Skin epidermis (tissue), 12 donors: ENCODE measurements around the gene POLR3E.

ENCODE experiments used
- H3K27ac ChIP-seq, 21 experiments: fragments of 200-600 bp; sonication (generic) in 11 of 21; one replicate each; pipeline ENCODE4 v1.5.0; 2020; ENCODE audit warnings: mild to moderate bottlenecking in 3 of 21, inconsistent platforms in 2 of 21, moderate library complexity in 2 of 21
- H3K4me3 ChIP-seq, 7 experiments: fragments of 200-600 bp; sonication (generic) in 2 of 7; one replicate each; pipeline ENCODE4 v1.5.0; 2020; ENCODE audit warnings: inconsistent platforms in 2 of 7, mild to moderate bottlenecking in 2 of 7, moderate library complexity in 1 of 7

POLR3E gene

GRCh38 chr16:22313876-22314470 lies 16.8 kb downstream of the POLR3E start:
- Histone ChIP-seq H3K4me3 (no peak overlapping the region), H3K27ac (peak overlapping the region in 6 of 21 experiments; percentile 8 to 40 (median 32))

DNA sequence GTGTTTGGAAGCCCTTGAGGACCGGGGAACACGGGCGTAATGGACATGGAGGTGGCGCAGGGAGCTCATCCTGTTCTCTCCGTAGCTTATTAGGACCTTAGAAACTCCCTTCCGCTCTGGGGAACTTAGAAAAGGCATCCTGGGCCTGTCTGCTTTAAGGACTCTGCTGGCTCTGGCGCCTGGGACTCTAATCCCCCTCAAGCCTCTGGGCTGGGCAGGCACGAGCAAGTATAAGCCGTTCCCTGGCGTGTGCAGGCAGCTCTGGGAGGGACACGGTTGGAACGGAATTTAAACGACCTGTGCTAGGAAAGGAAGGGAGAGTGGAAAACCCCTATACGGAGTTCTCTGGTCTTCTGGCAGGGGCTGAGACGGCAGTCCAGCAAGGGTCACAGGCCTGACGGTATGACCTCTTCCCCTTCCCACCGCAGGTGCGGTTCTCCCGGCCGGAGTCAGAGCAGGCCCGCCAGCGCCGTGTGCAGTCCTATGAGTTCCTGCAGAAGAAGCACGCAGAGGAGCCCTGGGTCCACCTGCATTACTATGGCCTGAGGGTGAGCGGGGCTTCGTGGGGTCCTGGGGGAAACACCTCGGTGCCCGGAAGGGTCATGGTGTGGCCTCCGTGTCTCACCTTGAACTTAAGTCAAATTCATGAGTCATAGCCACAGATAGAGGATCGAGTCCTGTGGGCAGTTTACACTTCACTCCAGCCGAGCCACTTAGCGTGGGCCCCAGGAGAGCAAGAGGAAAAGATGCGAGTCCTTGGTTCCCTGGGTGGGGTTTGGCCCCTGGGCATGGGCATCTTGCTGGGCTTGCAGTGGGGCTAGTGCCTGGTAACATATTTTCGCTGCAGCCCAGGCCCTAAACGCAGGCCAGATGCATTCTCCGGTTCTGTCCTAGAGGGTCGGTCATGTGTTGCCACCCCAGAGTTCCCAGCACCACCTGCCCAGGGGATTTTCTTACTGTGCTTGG lies 17.7 kb downstream of the POLR3E start:
- Histone ChIP-seq H3K27ac (peak overlapping the region in 5 of 21 experiments; percentile 6 to 63 (median 40)), H3K4me3 (peak overlapping the region in 1 of 7 experiments; percentile 9)

DNA sequence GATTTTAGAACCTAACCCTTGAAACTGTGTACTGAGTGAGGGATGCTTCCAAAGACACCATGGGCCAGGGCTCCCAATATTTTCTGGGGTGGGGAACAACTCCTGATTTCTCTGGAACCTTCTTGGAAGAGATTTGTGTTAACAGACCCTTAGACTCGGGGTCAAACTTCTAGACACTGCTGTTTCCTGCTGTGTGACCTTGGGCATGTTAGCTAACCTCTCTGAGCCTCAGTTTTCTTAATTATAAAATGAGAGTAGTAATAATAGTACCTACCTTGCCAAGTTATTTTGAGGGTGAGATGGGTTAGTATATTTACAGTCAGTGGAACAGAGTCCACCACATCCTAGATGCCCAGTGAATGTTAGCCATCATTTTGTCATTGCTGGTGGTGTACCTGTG lies 18.8 kb downstream of the POLR3E start:
- no peak overlapping the region for H3K27ac ChIP-seq
- no peak overlapping the region for H3K4me3 ChIP-seq

GRCh38 chr16:22316411-22316811 lies 19.2 kb downstream of the POLR3E start:
- no peak overlapping the region for H3K27ac ChIP-seq
- H3K4me3 ChIP-seq, result no peak overlapping the region

DNA sequence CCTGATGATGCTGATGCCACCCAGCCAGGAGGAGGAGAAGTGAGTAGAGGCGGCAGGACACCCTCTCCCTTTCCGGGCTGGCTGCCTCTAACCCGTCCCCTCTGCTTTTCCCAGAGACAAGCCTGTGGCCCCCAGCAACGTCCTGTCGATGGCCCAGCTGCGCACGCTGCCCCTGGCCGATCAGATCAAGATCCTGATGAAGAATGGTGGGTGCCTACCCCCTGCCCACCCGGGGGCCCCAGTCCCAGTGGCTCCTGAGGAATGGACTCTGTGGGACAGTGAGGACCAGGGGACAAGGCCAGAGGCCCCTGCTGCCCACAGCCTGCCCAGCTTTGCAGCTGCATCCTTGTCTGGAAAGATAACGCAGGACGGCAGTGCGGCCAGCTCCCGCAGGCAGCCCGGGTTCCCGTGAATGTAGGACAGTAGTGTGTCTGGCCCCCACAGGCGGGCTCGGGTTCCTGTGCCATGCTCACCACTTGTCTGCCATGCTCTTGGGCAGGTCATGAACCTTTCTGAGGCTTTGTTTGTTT lies 19.9 kb downstream of the POLR3E start:
- H3K27ac ChIP-seq, result no peak overlapping the region
- no peak overlapping the region for H3K4me3 ChIP-seq

DNA sequence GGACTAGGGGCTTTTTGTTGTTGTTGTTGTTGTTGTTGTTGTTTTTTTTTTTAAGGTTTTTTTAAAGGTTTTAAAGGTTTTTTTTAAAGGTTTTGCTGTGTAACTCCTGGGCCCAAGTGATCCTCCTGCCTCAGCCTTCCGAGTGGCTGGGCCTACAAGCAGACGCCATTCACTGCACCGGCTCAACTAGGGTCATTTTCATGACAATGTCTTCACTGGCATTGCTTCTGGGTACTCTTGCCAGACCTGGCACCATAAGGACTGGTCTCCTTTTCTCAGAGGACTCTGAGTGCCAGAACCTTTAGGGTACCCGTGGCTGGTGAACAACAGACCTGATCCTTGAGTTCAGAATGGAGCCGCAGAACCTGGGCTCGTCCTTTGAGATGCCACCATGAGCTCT lies 20.4 kb downstream of the POLR3E start:
- no peak overlapping the region for H3K4me3 ChIP-seq
- H3K27ac ChIP-seq, result no peak overlapping the region

DNA sequence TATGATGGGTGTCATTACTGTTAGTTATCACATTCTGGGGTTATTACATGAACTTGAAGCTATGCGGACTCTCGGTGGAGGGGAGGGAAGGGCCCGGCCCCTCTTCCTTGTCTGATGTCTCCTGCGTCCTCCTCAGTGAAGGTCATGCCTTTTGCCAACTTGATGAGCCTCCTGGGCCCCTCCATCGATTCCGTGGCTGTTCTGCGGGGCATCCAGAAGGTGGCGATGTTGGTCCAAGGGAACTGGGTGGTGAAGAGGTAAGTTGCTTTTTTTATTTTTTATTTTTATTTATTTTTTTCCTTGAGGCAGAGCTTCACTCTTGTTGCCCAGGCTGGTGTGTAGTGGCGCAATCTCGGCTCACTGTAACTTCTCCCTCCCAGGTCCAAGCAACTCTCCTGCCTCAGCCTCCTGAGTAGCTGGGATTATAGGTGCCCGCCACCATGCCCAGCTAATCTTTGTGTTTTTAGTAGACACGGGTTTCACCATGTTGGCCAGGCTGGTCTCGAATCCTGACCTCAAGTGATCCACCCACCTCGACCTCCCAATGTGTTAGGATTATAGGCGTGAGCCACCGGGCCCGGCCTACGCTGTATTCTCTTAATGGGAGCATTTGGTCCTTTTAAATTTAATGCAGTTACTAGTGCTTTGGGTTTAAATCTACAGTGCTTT lies 21.6 kb downstream of the POLR3E start:
- Histone ChIP-seq H3K4me3 (no peak overlapping the region), H3K27ac (no peak overlapping the region)

DNA sequence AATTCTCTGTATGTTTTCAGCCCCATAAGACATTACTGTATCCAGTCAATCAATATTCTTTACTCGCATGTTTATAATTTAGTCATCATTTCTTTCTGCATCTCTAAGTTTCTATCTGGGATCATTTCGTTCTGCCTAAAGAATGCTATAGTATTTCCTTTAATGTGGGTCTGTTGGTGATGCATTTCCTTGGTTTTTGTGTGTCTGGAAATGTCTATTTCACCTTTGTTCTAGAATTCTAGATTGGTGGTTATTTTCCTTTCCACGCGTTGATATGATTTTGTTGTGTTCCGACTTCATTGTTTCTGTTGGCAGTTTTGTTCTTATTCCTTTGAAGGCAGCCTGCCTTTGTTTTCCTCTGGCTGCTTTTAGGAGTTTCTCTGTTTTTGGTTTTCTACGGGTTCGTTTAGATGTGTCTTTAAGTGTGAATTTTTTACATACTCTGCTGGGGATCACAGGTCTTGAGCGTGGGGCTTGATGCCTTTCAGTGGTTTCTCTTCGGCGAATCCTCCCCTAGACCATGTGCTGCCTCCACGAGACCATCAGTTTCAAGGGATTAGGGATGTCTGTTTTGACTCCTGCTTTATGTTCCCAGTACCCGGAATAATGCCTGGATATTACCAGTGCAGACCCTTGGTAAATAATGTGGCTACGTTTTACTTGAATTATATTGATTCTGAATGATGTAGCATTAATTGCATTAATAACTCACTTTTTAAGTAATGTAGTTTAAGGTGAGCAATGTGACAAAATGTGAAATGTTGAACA lies 23.5 kb downstream of the POLR3E start:
- no peak overlapping the region for H3K27ac ChIP-seq

DNA sequence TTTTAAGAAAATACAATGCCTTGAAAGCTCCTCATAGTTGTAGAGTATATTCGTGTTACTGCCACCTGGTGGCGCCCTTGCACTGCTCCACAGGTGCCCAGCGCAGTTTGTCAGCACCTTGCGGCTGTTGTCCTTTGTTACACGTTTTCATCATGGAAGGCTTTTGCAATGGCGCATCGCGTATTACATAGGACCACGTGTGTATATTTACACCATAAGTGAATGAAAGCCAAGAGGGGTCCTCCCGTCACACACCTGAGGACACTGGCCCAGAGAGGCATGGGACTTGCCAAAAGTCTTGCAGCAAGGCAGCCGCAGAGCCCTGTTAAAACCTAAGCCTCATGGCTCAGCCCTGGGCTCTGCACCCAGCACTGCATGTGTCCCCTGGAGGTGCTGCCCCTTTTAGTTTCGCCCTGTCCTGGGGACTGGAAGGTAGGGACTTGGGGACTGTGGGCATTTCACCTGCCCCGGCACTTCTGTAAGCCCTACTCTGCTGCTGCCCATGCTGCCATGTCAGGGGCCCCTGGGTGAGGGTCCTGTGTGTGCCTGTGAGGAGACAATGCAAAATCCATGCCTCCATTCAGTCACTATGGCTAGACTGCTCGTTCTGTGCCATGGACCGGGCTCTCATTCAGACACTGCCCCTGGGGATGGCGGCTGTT lies 24.3 kb downstream of the POLR3E start:
- Histone ChIP-seq H3K27ac (no peak overlapping the region), H3K4me3 (no peak overlapping the region)

More for the DNA sequence above, 23.5 kb downstream of the POLR3E start:
- H3K4me3 ChIP-seq, result no peak overlapping the region

GRCh38 chr16:22322021-22322471 lies 24.8 kb downstream of the POLR3E start:
- H3K27ac ChIP-seq, result no peak overlapping the region

GRCh38 chr16:22322741-22323140 lies 25.5 kb downstream of the POLR3E start:
- Histone ChIP-seq H3K4me3 (no peak overlapping the region), H3K27ac (no peak overlapping the region)

More at GRCh38 chr16:22322021-22322471, 24.8 kb downstream of the POLR3E start:
- H3K4me3 ChIP-seq, result no peak overlapping the region

DNA sequence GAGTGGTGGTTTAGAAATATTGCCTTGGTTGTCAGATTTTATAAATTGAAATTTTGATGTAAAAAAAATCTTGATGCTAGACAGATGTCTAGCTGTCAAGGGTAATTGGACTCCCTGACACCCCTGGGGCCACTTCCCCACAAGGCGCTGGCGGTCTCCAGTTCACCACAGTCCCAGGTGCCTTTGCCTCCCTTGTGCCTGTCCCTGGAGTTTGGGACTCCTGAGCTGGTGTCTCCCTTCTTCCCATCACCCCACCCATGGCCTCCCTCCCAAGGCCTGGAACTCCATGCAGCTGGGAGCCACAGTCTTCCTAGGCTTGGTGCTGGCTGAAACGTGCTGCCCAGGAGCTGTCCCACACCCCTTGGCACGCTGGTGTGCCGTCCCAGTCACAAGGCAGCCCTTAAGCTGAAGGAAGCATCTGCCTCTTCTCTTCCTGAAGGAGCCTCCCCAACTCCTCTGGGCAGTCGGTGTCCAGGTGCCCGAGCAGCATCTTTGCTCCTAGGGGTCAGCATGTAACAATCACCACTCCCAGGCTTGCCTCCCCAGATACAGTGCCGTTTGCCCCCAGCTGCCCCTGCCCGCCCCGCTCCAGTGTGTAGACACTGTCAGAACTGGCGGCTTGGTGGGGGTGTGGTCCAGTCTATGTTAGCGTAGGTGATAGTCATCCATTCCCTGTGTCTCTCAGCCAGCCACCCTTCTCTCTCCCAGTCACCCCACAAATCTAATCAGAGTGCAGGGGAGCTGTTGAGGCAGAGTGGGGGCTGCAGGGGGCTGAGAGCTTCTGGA lies 26.2 kb downstream of the POLR3E start:
- no peak overlapping the region for H3K4me3 ChIP-seq
- no peak overlapping the region for H3K27ac ChIP-seq

DNA sequence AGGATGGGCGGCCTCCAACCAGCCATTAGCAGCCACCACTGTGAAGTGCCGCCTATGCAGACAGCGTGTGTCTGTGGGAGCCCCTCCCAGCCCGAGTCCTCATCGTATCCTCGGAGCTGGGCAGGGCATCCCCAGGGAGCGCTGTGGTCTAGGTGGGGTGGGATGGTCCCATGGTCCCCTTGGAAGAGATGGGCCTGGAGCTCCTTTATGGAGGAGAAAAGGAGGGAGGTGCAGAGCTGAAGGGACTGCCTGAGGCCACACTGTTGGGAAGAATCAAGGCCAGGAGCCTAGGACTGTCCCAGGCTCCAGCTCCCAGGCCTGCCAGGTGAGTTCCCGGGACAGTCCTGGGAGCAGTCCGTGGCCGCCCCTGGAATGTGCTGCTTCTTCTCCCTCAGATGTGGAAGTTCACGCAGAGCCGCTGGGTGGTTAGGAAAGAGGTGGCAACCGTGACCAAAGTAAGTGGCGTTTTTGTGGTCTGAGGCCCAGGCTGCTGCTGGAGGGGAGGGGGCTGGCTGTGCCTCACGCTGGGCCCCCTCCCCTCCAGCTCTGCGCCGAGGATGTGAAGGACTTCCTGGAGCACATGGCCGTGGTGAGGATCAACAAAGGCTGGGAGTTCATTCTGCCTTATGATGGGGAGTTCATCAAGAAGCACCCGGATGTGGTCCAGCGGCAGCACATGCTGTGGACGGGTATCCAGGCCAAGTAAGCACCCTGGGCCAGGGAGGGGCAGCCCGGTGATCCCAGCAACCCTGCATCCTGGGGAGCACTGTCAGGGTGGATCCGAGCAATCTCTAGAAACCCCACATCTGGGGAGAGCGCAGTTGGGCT lies 27.0 kb downstream of the POLR3E start:
- H3K4me3 ChIP-seq, result no peak overlapping the region
- no peak overlapping the region for H3K27ac ChIP-seq

GRCh38 chr16:22324787-22325597 lies 27.8 kb downstream of the POLR3E start:
- Histone ChIP-seq H3K27ac (no peak overlapping the region), H3K4me3 (no peak overlapping the region)

GRCh38 chr16:22325598-22326368 lies 28.6 kb downstream of the POLR3E start:
- no peak overlapping the region for H3K27ac ChIP-seq

DNA sequence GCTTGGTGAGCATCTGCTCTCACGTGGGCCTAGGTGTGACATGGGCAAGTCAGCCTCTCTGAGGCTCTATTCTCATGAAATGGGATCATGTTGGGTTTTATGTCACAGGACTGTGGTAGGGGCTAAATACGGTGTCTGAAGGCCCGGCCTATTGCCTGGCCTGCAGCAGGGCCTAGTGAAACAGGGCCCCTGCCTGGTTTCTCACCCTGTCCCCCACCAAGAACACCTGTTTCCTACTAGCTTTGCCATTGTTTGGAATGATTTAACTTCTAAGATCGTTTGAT lies 29.1 kb downstream of the POLR3E start:
- no peak overlapping the region for H3K4me3 ChIP-seq
- H3K27ac ChIP-seq, result no peak overlapping the region

More at GRCh38 chr16:22325598-22326368, 28.6 kb downstream of the POLR3E start:
- no peak overlapping the region for H3K4me3 ChIP-seq
